ENCODE results near the gene CCDC28B.

DNA sequence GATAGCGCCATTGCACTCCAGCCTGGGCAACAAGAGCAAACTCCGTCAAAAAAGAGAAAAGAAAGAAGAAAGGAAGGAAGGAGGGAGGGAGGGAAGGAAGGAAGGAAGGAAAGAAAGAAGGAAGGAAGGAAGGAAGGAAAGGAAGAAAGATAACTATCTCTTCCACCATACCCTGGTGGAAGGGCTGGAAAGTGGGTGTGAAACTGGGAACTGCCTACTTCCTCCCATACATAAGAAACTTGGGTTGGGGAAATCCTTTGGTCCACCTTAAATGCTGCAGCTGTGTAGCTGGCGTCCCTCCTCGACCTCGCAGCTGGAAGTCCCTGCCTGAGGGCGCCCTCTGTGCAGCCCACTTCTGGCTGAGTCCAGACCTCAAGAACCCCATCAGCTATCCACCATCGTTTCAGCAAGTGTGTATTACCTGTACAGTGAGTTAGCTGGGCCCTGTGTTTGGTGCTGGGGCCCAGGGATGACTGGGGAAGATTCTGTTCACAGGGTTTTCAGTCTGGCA, 42.0 kb downstream of the CCDC28B start:
- no peak for TF ChIP-seq RARB (CRISPR knock-in tag; IDR thresholded peaks at IDR 0.05)
- TF ChIP-seq, protein P1, sequence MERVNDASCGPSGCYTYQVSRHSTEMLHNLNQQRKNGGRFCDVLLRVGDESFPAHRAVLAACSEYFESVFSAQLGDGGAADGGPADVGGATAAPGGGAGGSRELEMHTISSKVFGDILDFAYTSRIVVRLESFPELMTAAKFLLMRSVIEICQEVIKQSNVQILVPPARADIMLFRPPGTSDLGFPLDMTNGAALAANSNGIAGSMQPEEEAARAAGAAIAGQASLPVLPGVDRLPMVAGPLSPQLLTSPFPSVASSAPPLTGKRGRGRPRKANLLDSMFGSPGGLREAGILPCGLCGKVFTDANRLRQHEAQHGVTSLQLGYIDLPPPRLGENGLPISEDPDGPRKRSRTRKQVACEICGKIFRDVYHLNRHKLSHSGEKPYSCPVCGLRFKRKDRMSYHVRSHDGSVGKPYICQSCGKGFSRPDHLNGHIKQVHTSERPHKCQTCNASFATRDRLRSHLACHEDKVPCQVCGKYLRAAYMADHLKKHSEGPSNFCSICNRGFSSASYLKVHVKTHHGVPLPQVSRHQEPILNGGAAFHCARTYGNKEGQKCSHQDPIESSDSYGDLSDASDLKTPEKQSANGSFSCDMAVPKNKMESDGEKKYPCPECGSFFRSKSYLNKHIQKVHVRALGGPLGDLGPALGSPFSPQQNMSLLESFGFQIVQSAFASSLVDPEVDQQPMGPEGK (CRISPR knock-in tag; IDR thresholded peaks at IDR 0.05; ENCODE audit: borderline replicate concordance), result no peak
- TF ChIP-seq, protein P2, sequence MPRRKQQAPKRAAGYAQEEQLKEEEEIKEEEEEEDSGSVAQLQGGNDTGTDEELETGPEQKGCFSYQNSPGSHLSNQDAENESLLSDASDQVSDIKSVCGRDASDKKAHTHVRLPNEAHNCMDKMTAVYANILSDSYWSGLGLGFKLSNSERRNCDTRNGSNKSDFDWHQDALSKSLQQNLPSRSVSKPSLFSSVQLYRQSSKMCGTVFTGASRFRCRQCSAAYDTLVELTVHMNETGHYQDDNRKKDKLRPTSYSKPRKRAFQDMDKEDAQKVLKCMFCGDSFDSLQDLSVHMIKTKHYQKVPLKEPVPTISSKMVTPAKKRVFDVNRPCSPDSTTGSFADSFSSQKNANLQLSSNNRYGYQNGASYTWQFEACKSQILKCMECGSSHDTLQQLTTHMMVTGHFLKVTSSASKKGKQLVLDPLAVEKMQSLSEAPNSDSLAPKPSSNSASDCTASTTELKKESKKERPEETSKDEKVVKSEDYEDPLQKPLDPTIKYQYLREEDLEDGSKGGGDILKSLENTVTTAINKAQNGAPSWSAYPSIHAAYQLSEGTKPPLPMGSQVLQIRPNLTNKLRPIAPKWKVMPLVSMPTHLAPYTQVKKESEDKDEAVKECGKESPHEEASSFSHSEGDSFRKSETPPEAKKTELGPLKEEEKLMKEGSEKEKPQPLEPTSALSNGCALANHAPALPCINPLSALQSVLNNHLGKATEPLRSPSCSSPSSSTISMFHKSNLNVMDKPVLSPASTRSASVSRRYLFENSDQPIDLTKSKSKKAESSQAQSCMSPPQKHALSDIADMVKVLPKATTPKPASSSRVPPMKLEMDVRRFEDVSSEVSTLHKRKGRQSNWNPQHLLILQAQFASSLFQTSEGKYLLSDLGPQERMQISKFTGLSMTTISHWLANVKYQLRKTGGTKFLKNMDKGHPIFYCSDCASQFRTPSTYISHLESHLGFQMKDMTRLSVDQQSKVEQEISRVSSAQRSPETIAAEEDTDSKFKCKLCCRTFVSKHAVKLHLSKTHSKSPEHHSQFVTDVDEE (CRISPR knock-in tag; IDR thresholded peaks at IDR 0.05), result no peak
- no peak for TF ChIP-seq OSR1 (CRISPR knock-in tag; IDR thresholded peaks at IDR 0.05)
- no peak for TF ChIP-seq ESRRG (CRISPR knock-in tag; IDR thresholded peaks at IDR 0.05)
- TF ChIP-seq ZNF565 (CRISPR knock-in tag; conservative IDR thresholded peaks at IDR 0.05; ENCODE audit: low read depth), result no peak
- TF ChIP-seq, protein P3, sequence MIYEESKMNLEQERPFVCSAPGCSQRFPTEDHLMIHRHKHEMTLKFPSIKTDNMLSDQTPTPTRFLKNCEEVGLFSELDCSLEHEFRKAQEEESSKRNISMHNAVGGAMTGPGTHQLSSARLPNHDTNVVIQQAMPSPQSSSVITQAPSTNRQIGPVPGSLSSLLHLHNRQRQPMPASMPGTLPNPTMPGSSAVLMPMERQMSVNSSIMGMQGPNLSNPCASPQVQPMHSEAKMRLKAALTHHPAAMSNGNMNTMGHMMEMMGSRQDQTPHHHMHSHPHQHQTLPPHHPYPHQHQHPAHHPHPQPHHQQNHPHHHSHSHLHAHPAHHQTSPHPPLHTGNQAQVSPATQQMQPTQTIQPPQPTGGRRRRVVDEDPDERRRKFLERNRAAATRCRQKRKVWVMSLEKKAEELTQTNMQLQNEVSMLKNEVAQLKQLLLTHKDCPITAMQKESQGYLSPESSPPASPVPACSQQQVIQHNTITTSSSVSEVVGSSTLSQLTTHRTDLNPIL (CRISPR knock-in tag; IDR thresholded peaks at IDR 0.05; ENCODE audit: low read depth), result no peak
- TF ChIP-seq BACH2 (CRISPR knock-in tag; IDR thresholded peaks at IDR 0.05; ENCODE audit: borderline replicate concordance), result no peak

Measured in SK-N-SH treated with all-trans-retinoic acid at 6 μM for 48 hours (cell line).